ENCODE results near the gene ITGB3BP. TPM values are rescaled to one million over a fixed set of nuclear protein-coding genes. Genes with fewer than 3 reads are reported as not detected.
A peak's percentile ranks its signal among the peaks of the same experiment; 100 is the strongest.

ITGB3BP gene
- total RNA-seq, 1 donor from 2014 or later = 40.3 TPM

DNA sequence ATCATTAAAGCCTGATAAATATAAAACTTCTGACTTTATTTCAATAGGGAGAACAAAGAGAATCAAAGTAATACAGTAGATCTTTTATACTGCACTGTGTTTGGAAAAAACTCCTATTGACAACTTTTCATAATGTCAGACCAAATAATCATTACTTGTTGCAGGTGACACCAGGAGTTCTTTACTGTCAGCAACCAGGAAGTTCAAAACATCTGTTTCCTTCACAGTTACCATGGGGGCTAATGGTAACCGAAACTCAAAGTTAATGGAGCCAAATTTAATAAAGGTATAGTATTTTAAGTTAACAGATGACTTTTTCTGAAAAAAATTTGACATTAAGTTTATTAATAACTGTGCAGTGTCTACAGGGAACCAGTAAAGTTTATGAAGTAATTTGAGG lies 10.9 kb upstream of the ITGB3BP start:
- Mint-ChIP-seq H3K4me3 (ENCODE audit: low read depth) (no peak overlapping the region), H3K4me1 (ENCODE audit: low read depth) (peaks cover 4% of the 10 kb centered on the region), H3K36me3 (ENCODE audit: insufficient read depth) (peaks cover 5% of the 10 kb centered on the region), H3K9me3 (ENCODE audit: low read depth) (no peaks in the 10 kb centered on the region), H3K27me3 (no peaks in the 10 kb centered on the region), H3K27ac (no peak overlapping the region)
- DNase-seq (ENCODE audit: low spot score, unreplicated experiment) = no peak
- TF ChIP-seq, protein P1, sequence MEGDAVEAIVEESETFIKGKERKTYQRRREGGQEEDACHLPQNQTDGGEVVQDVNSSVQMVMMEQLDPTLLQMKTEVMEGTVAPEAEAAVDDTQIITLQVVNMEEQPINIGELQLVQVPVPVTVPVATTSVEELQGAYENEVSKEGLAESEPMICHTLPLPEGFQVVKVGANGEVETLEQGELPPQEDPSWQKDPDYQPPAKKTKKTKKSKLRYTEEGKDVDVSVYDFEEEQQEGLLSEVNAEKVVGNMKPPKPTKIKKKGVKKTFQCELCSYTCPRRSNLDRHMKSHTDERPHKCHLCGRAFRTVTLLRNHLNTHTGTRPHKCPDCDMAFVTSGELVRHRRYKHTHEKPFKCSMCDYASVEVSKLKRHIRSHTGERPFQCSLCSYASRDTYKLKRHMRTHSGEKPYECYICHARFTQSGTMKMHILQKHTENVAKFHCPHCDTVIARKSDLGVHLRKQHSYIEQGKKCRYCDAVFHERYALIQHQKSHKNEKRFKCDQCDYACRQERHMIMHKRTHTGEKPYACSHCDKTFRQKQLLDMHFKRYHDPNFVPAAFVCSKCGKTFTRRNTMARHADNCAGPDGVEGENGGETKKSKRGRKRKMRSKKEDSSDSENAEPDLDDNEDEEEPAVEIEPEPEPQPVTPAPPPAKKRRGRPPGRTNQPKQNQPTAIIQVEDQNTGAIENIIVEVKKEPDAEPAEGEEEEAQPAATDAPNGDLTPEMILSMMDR (IDR thresholded peaks at IDR 0.05; ENCODE audit: unreplicated experiment) = no peak

DNA sequence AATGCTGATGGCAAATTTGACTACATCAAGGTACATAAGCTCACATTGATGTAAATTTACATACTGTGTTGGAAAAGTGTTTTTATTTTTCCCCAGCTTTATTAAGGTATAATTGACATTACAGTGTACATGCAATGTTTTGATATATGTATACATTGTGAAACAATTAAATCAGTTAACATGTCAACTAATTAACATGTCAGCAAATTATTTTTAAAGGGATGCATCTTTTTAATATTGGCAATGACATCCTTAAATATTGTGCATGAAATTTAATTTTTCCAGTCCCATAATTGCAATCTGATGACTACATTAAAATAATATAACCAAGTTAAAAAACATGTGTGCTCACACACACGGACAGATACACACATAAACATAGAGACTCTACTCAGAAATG lies 9.7 kb upstream of the ITGB3BP start:
- Mint-ChIP-seq H3K36me3 (ENCODE audit: insufficient read depth) (peaks cover 8% of the 10 kb centered on the region), H3K4me3 (ENCODE audit: low read depth) (no peak overlapping the region), H3K27me3 (no peaks in the 10 kb centered on the region), H3K9me3 (ENCODE audit: low read depth) (no peaks in the 10 kb centered on the region), H3K4me1 (ENCODE audit: low read depth) (peaks cover 4% of the 10 kb centered on the region), H3K27ac (no peak overlapping the region)
- no peak for DNase-seq (ENCODE audit: low spot score, unreplicated experiment)
- TF ChIP-seq, protein P1 (IDR thresholded peaks at IDR 0.05; ENCODE audit: unreplicated experiment) = no peak

DNA sequence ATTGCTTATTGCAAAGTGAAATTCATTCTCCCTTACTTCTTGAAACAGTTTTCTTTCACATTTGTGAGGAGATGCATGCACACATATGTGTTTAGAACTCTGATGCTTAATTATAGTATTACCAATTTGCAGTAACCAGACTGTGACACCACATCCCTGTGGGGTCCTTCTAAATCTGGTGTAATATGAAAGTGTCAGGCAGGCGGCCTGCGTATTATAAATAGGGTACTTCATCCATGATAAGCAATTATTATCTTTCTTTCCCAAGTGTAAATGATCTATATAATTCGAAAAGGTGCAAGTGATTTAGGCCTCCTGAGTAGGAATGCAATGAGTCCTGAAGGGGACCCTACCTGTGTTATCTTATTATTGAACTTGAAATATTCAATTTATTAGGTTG lies 1.2 kb upstream of the ITGB3BP start:
- TF ChIP-seq, protein P1 (IDR thresholded peaks at IDR 0.05; ENCODE audit: unreplicated experiment) = no peak
- Mint-ChIP-seq H3K27ac (peak overlapping the region; percentile 4), H3K27me3 (no peaks in the 10 kb centered on the region), H3K4me1 (ENCODE audit: low read depth) (peaks cover 10% of the 10 kb centered on the region), H3K9me3 (ENCODE audit: low read depth) (no peaks in the 10 kb centered on the region), H3K36me3 (ENCODE audit: insufficient read depth) (peaks cover 5% of the 10 kb centered on the region), H3K4me3 (ENCODE audit: low read depth) (peak overlapping the region; percentile 87)
- DNase-seq (ENCODE audit: low spot score, unreplicated experiment) = no peak

DNA sequence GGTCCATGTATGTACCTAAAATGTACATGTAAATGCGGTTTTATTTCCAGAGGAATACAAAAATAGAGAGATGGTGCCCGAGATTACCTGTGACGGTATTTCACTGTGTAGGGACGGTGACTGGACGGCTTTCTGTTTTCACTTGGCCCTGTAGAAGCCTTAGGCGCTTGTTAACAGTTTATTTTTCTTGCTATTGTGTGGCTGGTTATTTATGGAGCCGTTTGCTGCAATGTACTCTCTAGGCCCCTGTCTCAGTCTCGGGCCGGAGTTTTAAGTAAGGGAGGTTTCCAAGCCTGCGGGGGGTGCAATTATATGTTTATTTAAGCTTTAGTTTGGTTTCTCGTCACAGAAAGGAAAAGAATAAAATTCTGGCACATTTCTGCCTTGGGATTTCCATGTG lies 713 bp upstream of the ITGB3BP start:
- peak overlapping the region; percentile 94 for H3K27ac Mint-ChIP-seq
- H3K27me3 Mint-ChIP-seq = no peaks in the 10 kb centered on the region
- TF ChIP-seq, protein P1 (IDR thresholded peaks at IDR 0.05; ENCODE audit: unreplicated experiment) = no peak
- H3K36me3 Mint-ChIP-seq (ENCODE audit: insufficient read depth) = peaks cover 5% of the 10 kb centered on the region
- H3K9me3 Mint-ChIP-seq (ENCODE audit: low read depth) = no peaks in the 10 kb centered on the region
- no peak for DNase-seq (ENCODE audit: low spot score, unreplicated experiment)
- peak overlapping the region; percentile 87 for H3K4me3 Mint-ChIP-seq (ENCODE audit: low read depth)
- H3K4me1 Mint-ChIP-seq (ENCODE audit: low read depth) = peaks cover 10% of the 10 kb centered on the region

DNA sequence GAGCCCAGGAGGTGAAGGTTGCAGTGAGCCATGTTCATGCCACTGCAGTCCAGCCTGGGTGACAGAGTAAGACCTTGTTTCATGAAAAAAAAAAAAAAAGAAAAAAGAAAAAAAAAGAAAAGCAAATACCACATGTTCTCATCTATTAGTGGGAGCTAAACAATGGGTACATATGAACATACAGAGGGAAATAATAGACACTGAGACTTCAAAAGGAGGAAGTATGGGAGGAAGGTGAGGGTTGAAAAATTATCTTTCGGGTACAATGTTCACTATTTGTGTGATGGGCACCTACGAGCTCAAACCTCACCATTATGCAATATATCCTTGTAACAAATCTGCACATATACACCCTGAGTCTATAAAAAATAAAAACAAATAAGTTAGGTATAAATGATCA lies 6.4 kb downstream of the ITGB3BP start:
- no peak overlapping the region for H3K4me3 Mint-ChIP-seq (ENCODE audit: low read depth)
- H3K27ac Mint-ChIP-seq = no peak overlapping the region
- H3K4me1 Mint-ChIP-seq (ENCODE audit: low read depth) = no peaks in the 10 kb centered on the region
- no peaks in the 10 kb centered on the region for H3K27me3 Mint-ChIP-seq
- H3K9me3 Mint-ChIP-seq (ENCODE audit: low read depth) = peaks cover 10% of the 10 kb centered on the region
- peaks cover 6% of the 10 kb centered on the region for H3K36me3 Mint-ChIP-seq (ENCODE audit: insufficient read depth)
- DNase-seq (ENCODE audit: low spot score, unreplicated experiment) = no peak
- TF ChIP-seq, protein P1 (IDR thresholded peaks at IDR 0.05; ENCODE audit: unreplicated experiment) = no peak

All from progenitor cell of endocrine pancreas (in vitro differentiated cells).